Body of pancreas (tissue), 4 donors: ENCODE data around the gene WDR77.

Experiments used
- POLR2A ChIP-seq, 3 donors: fragments of 450-650 bp; IDR thresholded peaks; one replicate each; pipeline ENCODE4 v1.6.1; 2016; ENCODE audit warnings: antibody characterized with exemption in 3 of 3, mild to moderate bottlenecking in 2 of 3
- TF ChIP-seq, protein P1 (sequence below), 7 experiments: fragments of 450-650 bp in 4 of 7; fragments of 200-600 bp in 3 of 7; sonication (generic) in 3 of 7; IDR thresholded peaks; one replicate each; pipeline ENCODE4 v1.5.1; 2016 to 2019; ENCODE audit warnings: antibody characterized with exemption in 7 of 7

GRCh38 chr1:111448482-111448917 is 556 bp downstream of the WDR77 start:
- TF ChIP-seq, protein P1, sequence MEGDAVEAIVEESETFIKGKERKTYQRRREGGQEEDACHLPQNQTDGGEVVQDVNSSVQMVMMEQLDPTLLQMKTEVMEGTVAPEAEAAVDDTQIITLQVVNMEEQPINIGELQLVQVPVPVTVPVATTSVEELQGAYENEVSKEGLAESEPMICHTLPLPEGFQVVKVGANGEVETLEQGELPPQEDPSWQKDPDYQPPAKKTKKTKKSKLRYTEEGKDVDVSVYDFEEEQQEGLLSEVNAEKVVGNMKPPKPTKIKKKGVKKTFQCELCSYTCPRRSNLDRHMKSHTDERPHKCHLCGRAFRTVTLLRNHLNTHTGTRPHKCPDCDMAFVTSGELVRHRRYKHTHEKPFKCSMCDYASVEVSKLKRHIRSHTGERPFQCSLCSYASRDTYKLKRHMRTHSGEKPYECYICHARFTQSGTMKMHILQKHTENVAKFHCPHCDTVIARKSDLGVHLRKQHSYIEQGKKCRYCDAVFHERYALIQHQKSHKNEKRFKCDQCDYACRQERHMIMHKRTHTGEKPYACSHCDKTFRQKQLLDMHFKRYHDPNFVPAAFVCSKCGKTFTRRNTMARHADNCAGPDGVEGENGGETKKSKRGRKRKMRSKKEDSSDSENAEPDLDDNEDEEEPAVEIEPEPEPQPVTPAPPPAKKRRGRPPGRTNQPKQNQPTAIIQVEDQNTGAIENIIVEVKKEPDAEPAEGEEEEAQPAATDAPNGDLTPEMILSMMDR (IDR thresholded peaks at IDR 0.05) = no peak
- no peak for TF ChIP-seq POLR2A (IDR thresholded peaks at IDR 0.05)
